GM18508 (cell line): ENCODE data around the gene TCP10L.
"Not testable (repeated sequence)": the region's sequence is repeated elsewhere in the genome, so short reads cannot be mapped to it uniquely, and the experiment has no call there.

Source experiments
- ATAC-seq: cut with Tn5 transposase; IDR thresholded peaks from one replicate; pipeline ENCODE4 v1.9.1; 2021; ENCODE audit warnings: moderate number of reproducible peaks; ENCODE audit not compliant: insufficient read depth, unreplicated experiment

Gene TCP10L

GRCh38 chr21:32587651-32588050 lies 2.3 kb upstream of the TCP10L start:
- ATAC-seq = no peak

GRCh38 chr21:32587120-32587519 lies 1.8 kb upstream of the TCP10L start:
- no peak for ATAC-seq

- no peak for ATAC-seq
Measured at GRCh38 chr21:32585970-32586369, 647 bp upstream of the TCP10L start.

- ATAC-seq = no peak
Measured at GRCh38 chr21:32584472-32584871, 851 bp downstream of the TCP10L start.

GRCh38 chr21:32581732-32582131 lies 3.6 kb downstream of the TCP10L start:
- no peak for ATAC-seq

- no peak for ATAC-seq
Measured at GRCh38 chr21:32580949-32581348, 4.4 kb downstream of the TCP10L start.

- no peak for ATAC-seq
Measured at GRCh38 chr21:32578107-32578691, 7.1 kb downstream of the TCP10L start.

- ATAC-seq = no peak
Measured at GRCh38 chr21:32576011-32576410, 9.3 kb downstream of the TCP10L start.

- ATAC-seq = no peak
Measured at GRCh38 chr21:32574946-32575925, 10.1 kb downstream of the TCP10L start.

- ATAC-seq = no peak
Measured at GRCh38 chr21:32572574-32573420, 12.5 kb downstream of the TCP10L start.

- no peak for ATAC-seq
Measured at GRCh38 chr21:32570456-32570855, 14.9 kb downstream of the TCP10L start.

GRCh38 chr21:32569261-32570230 lies 15.8 kb downstream of the TCP10L start:
- peak; percentile 66 for ATAC-seq

GRCh38 chr21:32567626-32568025 lies 17.7 kb downstream of the TCP10L start:
- no peak for ATAC-seq

GRCh38 chr21:32566741-32567389 lies 18.5 kb downstream of the TCP10L start:
- ATAC-seq = no peak

- no peak for ATAC-seq
Measured at GRCh38 chr21:32565856-32566465, 19.4 kb downstream of the TCP10L start.

GRCh38 chr21:32562915-32563314 lies 22.4 kb downstream of the TCP10L start:
- ATAC-seq = no peak

- ATAC-seq = no peak
Measured at GRCh38 chr21:32562426-32562825, 22.9 kb downstream of the TCP10L start.

- ATAC-seq = not testable (repeated sequence)
Measured at GRCh38 chr21:32561476-32561875, 23.8 kb downstream of the TCP10L start.

GRCh38 chr21:32560896-32561295 lies 24.4 kb downstream of the TCP10L start:
- no peak for ATAC-seq
